ENCODE results near the gene TMEFF2. TPM values are rescaled to one million over a fixed set of nuclear protein-coding genes. Genes with fewer than 3 reads are reported as not detected.

Gene TMEFF2
- polyA plus RNA-seq, 1 of the 3 experiments (the other 2 are of a cell fraction), result 5.4 TPM

- Histone ChIP-seq H3K27ac (ENCODE audit: low read depth in 2 of 2, low read length in 1 of 2) (no peak overlapping the region), H4K20me1 (ENCODE audit: insufficient read depth) (no peaks in the 10 kb centered on the region), H3K4me1 (ENCODE audit: control insufficient read depth in 1 of 2, insufficient read depth in 2 of 2, low read depth in 1 of 2, low read length in 1 of 2) (no peaks in the 10 kb centered on the region; a peak in 1 of 4 replicates), H3K4me3 (ENCODE audit: low read depth in 2 of 2, low read length in 1 of 2) (no peak overlapping the region), H3K9me2 (no peaks in the 10 kb centered on the region), H2AFZ (ENCODE audit: low read depth) (no peak overlapping the region), H3K27me3 (ENCODE audit: insufficient read depth) (no peaks in the 10 kb centered on the region), H3K9ac (no peak overlapping the region), H3K79me2 (ENCODE audit: insufficient read depth) (no peaks in the 10 kb centered on the region), H3K4me2 (no peak overlapping the region), H3K36me3 (replicated peaks in 1 of 2; ENCODE audit: control insufficient read depth in 1 of 2, insufficient read depth in 2 of 2, low read length in 1 of 2) (no peaks in the 10 kb centered on the region), H3F3A (replicated peaks; ENCODE audit: insufficient read depth) (peaks cover 2% of the 10 kb centered on the region), H3K9me3 (no peaks in the 10 kb centered on the region)
- 81% methylated on average over 7 of the region's 7 CpGs for WGBS (ENCODE audit: low lambda C conversion rate)
- POLR2A ChIA-PET, result interaction anchor here (0.6 kb wide), 2 partner anchors 35 to 362 kb away, joined by 3 to 4 read pairs; no protein-coding TSS in a partner anchor
- CTCF ChIA-PET, result interaction anchor here (1.9 to 2.0 kb wide), 2 partner anchors 22 to 328 kb away, joined by 6 to 7 read pairs; no protein-coding TSS in a partner anchor
- TF ChIP-seq PBX3 (IDR thresholded peaks at IDR 0.05), result no peak
- no peak for TF ChIP-seq NFIC (IDR thresholded peaks at IDR 0.05; ENCODE audit: borderline replicate concordance)
- no peak for TF ChIP-seq USF1 (IDR thresholded peaks at IDR 0.05; ENCODE audit: borderline replicate concordance, low read depth)
- TF ChIP-seq EZH2phosphoT487 (IDR thresholded peaks at IDR 0.05; ENCODE audit: borderline replicate concordance, low read depth), result no peak
- no peak for DNase-seq
Observed at GRCh38 chr2:192140236-192140839, 54.4 kb downstream of the TMEFF2 start.

GRCh38 chr2:192139813-192140212, 54.9 kb downstream of the TMEFF2 start:
- Histone ChIP-seq H3K27me3 (ENCODE audit: insufficient read depth) (no peaks in the 10 kb centered on the region), H3K4me2 (no peak overlapping the region), H3K79me2 (ENCODE audit: insufficient read depth) (no peaks in the 10 kb centered on the region), H3K4me1 (ENCODE audit: control insufficient read depth in 1 of 2, insufficient read depth in 2 of 2, low read depth in 1 of 2, low read length in 1 of 2) (no peaks in the 10 kb centered on the region; a peak in 1 of 4 replicates), H3K27ac (ENCODE audit: low read depth in 2 of 2, low read length in 1 of 2) (no peak overlapping the region), H3K9me3 (no peaks in the 10 kb centered on the region), H3F3A (replicated peaks; ENCODE audit: insufficient read depth) (no peaks in the 10 kb centered on the region), H3K4me3 (ENCODE audit: low read depth in 2 of 2, low read length in 1 of 2) (no peak overlapping the region), H2AFZ (ENCODE audit: low read depth) (no peak overlapping the region), H4K20me1 (ENCODE audit: insufficient read depth) (no peaks in the 10 kb centered on the region), H3K36me3 (replicated peaks in 1 of 2; ENCODE audit: control insufficient read depth in 1 of 2, insufficient read depth in 2 of 2, low read length in 1 of 2) (no peaks in the 10 kb centered on the region), H3K9me2 (no peaks in the 10 kb centered on the region), H3K9ac (no peak overlapping the region)
- POLR2A ChIA-PET, result interaction anchor here (0.6 kb wide), 1 partner anchor 363 kb away, joined by 3 read pairs; no protein-coding TSS in a partner anchor
- no peak for DNase-seq
- CTCF ChIA-PET, result interaction anchor here (1.3 to 2.0 kb wide), 3 partner anchors 14 to 328 kb away, joined by 3 to 7 read pairs (median 6); no protein-coding TSS in a partner anchor
- 22% methylated on average over 1 of the region's 1 CpG for WGBS (ENCODE audit: low lambda C conversion rate)
- no peak for TF ChIP-seq FOXM1 (IDR thresholded peaks at IDR 0.05; ENCODE audit: low read depth)
- TF ChIP-seq EZH2phosphoT487 (IDR thresholded peaks at IDR 0.05; ENCODE audit: borderline replicate concordance, low read depth), result no peak
- TF ChIP-seq TEAD4 (IDR thresholded peaks at IDR 0.05; ENCODE audit: borderline replicate concordance, insufficient read depth), result no peak
- TF ChIP-seq GABPA (IDR thresholded peaks at IDR 0.05; ENCODE audit: low read depth), result no peak
- TF ChIP-seq JUND (IDR thresholded peaks at IDR 0.05), result no peak
- TF ChIP-seq ELF1 (IDR thresholded peaks at IDR 0.05), result no peak
- no peak for TF ChIP-seq REST (IDR thresholded peaks at IDR 0.05; ENCODE audit: low read depth, low read length)
- no peak for TF ChIP-seq SIN3A (IDR thresholded peaks at IDR 0.05; ENCODE audit: borderline replicate concordance, low read depth, low read length)
- no peak for TF ChIP-seq GATA2 (CRISPR knock-in tag; IDR thresholded peaks at IDR 0.05)
- TF ChIP-seq RXRA (IDR thresholded peaks at IDR 0.05; ENCODE audit: borderline replicate concordance, low read depth), result no peak
- no peak for TF ChIP-seq RFX5 (IDR thresholded peaks at IDR 0.05; ENCODE audit: low read length)
- TF ChIP-seq CTCF (IDR thresholded peaks at IDR 0.05), result no peak
- TF ChIP-seq FOXJ3 (CRISPR knock-in tag; IDR thresholded peaks at IDR 0.05), result no peak
- no peak for TF ChIP-seq YY1 (IDR thresholded peaks at IDR 0.05; ENCODE audit: low read depth)
- no peak for TF ChIP-seq POLR2AphosphoS5 (IDR thresholded peaks at IDR 0.05; ENCODE audit: low read depth, low read length)
- no peak for TF ChIP-seq USF2 (IDR thresholded peaks at IDR 0.05; ENCODE audit: borderline replicate concordance, low read depth, low read length)
- no peak for TF ChIP-seq TCF12 (IDR thresholded peaks at IDR 0.05)
